GM21717 (cell line): ENCODE measurements around the gene WDFY3.
"Not testable (repeated sequence)": the region's sequence is repeated elsewhere in the genome, so short reads cannot be mapped to it uniquely, and the experiment has no call there.

ENCODE experiments used
- ATAC-seq: cut with Tn5 transposase; IDR thresholded peaks from one replicate; pipeline ENCODE4 v1.9.1; 2021; ENCODE audit warnings: mild to moderate bottlenecking, moderate library complexity; ENCODE audit not compliant: unreplicated experiment

WDFY3 gene

DNA sequence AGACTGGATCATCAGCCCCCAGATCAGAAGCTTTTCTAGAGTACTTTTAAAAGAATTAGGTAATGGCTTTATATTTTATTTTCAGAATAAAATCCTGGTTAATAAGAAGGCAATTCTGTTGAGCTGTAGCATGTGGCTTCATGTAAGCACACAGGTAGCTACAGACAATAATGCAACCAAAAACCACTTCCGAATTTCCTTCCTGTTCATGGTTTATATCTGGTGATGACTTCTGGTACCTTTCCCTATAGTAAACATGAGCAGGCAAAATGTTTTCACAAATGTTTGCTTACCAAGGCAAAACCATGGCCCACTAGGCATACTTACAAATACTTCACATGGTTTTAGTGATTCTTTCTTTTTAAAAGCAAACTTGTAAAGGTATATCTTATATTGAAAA lies 239.0 kb downstream of the WDFY3 start:
- no peak for ATAC-seq

DNA sequence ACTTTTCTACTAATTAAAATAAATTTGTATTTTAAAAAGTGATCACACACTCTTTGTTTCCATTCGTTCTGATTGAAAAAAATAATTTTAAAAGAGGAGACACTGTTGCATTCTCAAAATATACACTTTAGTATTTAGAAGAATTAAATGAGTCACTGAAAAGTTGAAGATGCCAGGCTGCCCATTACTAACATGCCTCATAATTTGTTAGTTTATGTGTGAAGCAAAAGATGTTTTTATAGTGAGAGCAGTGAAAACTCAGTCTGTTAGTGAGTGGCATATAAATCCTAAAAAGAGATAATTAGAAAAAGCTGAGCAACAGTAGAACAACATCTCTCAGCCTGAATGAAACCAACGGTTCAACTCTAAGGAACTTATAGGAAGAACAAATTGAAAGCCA lies 240.1 kb downstream of the WDFY3 start:
- no peak for ATAC-seq

DNA sequence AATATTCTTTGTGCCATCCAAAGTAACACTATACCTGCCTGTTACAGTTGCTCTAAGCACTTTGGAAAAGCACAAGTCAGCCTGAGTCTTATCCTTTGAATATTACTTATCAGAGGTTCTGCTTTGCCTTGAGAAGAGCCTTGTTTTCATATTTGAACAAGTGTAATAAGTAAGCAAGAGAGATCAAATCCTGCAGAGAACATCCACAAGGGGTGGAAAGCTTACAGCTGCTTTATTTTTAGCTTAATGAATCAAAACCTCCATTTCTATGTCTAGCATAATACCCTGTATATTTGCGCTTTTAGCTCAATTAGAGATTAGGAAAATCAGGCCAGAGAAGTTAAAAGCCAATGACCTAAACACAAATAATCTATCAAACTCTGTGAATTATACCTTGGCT lies 243.8 kb downstream of the WDFY3 start:
- no peak for ATAC-seq

DNA sequence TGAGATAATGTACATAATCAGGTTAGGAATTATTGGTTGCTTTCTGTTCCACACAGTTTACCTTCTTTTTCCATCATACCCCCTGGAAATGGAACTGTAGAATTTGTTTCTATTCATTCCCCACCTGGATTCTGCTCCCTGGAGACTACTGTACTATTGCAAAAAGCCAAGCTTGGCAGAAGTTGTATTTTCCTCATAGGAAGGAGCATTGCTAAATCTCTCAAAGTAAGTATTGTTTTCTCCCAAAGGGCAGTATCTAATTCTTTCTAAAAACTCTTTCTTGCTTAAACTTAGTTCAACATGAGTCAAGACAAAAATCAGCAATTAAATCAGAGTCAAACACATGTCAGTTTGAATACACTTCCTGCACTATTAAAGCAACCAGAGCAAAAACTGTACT lies 247.4 kb downstream of the WDFY3 start:
- ATAC-seq: no peak

DNA sequence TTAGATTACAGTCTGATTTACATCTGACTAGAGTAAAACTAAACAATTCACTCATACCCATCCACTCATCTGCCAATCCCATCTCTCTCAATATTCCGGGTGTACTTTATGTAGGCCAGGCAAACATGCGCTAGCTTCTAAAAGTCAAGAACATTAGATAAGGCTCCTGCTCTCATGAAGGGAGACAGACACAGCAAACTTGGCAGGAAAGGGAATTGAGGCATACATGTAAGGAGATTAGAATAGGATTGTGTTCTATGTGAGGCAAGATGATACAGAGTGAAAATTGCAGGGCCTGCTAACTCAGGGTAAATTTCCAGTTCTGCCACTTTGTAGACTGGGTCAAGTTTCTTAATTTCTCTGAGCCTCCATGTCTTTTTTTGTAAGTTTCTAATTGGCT lies 247.8 kb downstream of the WDFY3 start:
- no peak for ATAC-seq

DNA sequence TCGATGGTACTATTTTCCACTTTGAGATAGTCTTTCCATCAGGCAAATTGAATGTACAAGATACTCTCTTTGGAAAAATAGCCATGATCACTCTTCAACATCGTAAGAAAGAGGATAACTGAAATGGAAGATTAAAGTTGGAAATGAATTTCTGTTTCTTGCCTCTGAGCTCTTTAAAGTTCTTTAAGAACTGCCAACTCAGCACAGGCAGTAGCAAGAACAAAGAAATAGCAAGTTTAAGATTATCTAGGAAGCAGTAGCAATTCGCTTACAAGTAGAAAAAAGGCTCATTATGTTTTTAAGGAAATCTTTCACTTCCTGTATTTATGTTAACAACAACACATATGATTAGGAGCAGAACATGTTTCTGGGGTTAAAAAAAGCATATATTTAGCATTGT lies 255.9 kb downstream of the WDFY3 start:
- ATAC-seq: no peak

DNA sequence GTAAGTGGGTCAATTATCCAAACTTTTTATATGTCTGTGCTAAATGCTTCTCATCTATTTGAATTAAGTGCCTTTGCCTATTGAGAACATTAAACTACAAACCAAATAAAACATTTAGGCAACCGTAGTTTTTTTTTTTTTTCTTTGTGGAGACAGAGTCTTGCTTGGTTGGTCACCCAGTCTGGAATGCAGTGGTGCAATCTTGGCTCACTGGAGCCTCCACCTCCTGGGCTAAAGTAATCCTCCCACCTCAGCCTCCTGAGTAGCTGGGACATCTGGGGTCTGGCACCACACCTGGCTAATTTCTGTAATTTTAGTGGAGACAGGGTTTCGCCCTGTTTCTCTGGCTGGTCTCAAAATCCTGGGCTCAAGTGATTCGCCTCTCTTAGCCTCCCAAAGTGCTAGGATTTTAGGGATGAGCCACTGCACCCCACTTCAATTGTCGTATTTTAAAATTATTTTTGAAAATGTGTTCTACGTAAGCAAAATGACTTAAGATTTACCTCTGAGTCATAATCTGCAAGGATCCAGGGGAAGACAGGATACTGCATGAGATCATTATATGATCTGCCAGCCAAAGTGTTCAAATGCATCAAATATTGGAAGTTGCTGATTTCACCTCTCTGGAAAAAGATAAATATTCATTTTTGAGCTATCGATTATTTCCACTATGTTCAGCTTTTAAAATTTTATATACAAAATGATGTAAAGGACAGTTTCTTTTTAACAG lies 257.9 kb downstream of the WDFY3 start:
- ATAC-seq: no peak

DNA sequence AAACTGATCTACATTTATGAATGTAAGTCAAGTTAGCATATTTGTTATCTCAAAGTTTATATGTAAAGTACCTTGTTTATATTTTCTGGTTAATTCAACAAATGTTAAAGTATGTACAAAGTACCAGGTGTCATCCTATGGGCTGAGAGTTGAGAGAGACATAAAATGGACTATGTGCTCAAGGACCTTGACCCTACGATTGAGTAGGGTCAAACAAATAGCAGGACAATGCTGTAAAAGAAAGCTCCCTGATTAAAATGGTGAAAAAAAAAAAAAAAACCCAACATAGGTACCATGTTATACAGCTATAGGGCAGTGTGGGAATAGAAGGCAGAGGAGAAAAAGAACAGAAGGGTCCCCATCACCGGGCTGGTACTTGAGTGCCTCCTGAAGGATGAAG lies 260.2 kb downstream of the WDFY3 start:
- ATAC-seq: no peak

DNA sequence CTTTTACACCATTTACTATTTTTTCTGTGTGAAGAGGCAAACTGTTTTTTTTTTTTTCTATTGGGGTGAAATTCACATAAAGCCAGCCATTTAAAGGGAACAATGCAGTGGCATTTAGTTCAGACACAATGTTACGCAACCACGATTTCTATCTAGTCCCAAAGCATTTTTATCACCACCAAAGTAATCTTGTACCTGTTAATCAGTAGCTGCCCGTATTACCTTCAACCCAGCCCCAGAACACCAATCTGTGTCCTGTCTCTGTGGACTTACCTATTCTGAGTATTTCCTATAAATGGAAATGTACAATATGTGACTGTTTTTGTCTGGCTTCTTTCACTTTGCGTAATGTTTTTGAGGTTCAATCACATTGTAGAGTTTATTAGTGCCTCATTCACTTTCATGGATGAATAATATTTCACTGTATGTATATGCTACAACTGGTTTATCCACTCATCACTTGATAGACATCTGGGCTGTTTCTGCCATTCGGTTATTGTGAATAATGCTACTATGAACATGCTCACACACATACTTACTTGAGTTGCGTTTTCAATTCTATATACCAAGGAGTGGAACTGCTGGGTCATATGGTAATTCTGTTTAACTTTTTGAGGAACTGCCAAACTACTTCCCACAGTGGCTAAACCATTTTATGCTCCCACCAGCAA lies 267.4 kb downstream of the WDFY3 start:
- ATAC-seq: no peak

DNA sequence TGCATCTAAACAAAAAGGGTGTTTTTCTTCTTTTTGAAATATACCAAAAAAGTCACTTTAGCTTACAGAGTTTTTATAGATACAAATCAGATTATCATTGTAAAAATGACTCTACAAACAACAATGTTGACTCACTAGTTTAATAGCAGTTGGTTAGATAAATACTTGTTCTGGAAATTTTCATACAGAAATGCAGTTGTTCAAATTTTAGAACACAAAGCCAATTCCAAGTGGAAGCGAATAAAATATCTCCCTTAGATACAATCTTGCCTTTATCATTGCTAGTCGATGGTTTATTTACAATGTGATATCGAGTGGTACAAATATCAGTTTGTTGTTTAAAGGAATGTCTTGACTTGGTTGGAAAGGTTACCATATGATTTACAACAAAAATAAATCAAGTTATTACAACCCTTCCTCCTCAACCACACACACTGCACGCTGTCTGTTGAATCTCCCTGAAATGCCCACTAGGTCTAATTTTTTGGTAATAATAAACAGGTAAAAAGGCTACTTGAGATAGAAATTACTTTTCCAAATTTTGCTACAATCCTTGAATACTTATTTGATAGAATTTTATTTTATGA lies 268.8 kb downstream of the WDFY3 start:
- ATAC-seq: no peak

DNA sequence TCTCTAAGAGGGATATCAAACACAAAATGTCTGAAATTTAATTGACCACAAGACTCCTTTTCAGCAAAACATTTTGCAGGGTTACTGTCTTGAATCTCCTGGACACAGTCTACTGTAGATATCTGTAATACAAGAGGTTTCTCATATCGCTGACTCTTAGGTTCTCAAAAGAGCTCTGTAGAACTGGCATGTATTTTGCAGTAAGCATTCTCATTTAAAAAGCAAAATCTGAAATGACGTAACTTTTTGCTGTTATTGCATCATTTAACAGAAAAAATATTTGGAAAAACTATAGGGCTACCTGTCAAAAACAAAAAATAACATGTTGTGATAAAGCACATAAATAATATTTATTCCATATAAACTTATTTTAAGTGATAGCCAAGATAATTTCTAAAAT lies 269.3 kb downstream of the WDFY3 start:
- no peak for ATAC-seq

DNA sequence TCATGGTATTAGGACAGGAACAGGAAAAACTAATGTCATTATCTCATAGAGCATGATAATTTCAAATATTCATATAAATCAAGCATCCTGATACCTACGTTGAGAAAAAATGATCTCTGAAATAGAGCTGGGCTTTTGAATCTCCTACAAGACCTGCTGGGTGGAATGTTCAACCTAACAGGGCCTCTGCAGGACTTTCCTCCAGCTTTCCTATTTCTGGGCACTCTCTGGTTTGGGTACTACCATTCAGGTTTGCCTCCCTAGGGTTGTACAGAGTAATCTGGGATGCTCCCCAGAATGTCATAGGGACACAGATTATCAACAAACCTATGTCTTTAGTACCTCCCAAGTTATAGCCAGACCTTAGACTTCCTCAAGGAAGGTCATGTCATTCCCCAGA lies 274.7 kb downstream of the WDFY3 start:
- no peak for ATAC-seq

DNA sequence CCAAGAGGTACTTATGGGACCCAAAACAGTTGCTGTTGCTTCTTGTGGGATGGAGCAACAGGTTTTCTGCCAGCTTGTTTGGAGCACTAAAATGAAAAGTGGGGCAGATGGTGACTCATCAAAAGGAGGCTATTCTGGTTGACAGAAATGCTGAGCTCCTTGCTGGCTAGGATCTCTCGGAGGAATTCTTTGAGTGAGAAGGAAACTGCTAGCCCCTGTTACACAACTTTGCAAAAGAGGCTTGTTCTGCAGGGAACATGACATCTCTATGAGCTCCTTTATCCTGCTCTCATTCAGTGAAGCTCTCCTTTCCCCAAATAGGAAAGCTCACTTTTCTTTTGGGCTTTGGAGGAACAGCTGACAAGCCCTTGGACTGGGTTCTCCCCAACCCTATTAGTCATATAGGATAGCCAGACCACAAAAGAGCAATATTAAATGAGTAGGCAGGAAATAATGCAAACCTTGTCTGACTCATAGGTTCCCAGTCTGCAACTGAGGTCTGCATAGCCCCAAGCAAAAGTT lies 275.3 kb downstream of the WDFY3 start:
- no peak for ATAC-seq

DNA sequence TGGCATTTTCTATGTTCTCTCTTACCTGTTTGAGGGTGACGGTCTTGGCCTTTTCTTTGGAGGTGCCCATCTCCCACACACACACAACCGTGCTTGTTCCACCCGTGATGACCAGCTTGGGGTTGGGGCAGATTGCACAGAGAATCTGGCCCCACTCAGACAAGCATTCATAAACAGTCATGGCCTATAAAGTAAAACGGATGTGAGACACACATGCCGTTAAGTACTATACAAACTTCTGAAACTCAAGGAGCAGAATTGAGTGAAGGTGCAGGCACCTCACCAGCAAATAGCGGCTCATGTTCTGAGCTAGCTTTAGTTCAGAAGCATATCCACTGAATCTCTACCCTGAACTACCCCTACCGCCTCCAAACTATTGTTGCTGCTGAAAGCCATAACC lies 276.0 kb downstream of the WDFY3 start:
- ATAC-seq: no peak

DNA sequence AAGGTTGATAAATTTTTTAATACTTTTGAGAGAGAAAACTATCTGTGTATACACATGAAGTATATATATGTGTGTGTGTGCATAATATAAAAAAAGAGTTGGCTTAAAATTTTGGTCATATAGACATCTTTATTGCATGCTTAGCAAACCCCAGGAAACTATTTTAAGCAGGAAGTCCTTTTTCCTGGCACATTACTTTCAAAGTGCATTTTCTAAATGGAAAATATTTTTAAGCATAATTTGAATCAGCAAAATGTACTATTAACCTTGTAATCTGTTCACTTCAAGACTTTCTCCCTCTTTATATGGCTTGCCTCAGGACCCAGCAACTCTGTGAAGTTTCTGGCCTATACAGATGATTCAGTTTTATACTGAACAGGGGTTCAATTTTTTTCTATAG lies 277.3 kb downstream of the WDFY3 start:
- no peak for ATAC-seq

DNA sequence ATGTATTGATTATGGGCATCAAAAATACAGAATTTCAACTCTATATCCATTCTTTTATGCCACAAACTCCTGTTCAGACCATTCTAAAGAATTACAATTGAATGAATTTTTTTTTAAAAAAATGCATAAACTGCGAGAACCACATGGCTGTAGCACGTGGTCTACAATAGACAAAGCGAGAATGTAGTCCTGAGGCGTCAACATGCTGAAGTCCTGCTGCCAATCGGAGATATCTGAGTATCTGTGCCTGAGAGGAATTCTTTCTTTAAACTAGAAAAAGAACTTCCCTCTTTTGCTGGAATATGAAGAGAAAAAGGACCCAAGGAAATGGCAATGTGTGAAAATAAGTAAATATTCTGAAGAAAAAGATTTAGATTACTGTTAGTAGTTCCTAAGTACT lies 277.9 kb downstream of the WDFY3 start:
- ATAC-seq: no peak

DNA sequence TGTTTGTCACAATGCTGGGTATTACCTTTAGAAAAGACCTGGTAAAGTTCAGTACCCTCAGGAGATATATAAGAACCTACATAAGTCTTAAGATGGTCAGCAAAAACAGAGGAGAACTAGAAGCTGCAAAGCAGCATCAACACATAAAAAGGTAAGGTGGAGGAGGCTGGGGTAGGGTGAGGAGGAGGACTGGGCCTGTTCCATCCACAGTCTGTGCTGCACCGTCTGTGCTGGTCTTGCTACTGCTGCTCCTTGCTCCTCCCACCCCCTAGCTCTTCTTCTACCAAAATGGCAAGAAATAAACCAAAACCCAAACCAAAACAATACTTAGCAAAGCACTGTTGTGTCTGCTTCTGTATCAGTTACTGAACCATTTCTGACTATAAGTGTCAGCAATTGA lies 281.4 kb downstream of the WDFY3 start:
- no peak for ATAC-seq

DNA sequence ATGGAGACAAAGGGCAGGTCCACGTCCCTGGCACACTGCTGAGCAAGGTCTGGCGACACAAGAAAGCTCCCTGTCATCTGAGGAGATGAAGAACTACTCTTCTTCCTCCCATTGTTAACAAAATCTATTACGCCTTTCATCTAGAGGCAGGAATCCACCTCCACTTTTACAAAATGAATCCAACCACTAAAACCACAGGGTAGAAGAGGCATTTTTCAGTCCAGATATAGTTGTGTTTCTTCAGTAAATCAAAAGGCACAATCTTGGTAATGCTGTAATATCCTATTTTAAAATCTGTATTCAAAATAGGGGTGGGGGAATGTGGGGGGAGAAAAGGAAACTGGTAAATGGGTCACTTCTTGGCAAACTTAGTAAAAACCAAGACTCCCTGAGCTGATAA lies 282.1 kb downstream of the WDFY3 start:
- no peak for ATAC-seq

DNA sequence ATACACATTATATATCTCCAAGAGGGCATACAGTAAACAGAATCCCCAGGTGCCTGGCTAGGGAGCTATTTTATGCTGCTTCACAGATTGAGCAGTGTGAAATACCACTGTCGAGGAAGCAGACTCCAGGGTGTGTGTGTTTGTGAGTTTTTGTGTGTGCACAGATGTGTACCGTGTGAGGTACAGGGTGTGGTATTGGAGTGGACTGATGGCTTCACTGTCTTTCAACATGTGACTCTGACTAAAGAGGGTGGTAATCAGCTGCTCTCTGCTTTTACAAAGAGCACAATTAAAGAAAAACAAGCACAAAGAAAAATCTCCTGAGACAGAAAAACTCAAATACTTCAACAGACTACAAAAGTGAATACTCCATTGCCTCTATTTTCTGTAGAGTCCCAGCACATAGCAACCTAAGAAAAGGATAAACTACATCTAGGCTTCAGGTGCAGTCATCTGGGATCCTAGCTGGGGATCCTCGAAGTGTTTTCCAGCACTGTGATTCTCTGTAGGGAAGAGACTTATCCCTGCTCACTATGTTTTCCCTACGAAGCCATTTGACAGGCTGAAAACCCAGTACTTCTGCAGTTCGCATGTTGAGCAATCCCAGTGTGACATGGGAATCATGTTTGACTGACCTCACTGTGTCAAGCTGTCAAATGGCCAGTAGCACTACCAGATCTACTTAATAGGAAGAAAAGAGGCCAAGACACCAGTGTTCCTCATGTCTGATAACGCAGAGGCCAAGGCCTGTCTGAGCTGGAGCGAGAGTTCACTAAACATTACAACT lies 283.2 kb downstream of the WDFY3 start:
- no peak for ATAC-seq

DNA sequence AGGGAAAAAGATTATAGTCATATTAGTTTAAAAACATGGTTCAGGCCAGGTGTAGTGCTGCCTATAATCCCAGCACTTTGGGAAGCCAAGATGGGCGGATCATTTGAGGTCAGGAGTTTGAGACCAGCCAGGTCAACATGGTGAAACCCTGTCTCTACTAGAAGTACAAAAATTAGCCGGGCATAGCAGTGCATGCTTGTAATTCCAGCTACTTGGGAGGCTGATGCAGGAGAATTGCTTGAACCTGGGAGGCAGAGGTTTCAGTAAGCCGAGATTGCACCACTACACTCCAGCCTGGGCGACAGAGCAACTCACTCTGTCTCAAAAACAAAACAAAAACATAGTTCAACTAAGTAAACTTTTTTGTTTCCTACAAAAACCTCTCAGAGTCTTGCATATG lies 283.8 kb downstream of the WDFY3 start:
- ATAC-seq: not testable (repeated sequence)

DNA sequence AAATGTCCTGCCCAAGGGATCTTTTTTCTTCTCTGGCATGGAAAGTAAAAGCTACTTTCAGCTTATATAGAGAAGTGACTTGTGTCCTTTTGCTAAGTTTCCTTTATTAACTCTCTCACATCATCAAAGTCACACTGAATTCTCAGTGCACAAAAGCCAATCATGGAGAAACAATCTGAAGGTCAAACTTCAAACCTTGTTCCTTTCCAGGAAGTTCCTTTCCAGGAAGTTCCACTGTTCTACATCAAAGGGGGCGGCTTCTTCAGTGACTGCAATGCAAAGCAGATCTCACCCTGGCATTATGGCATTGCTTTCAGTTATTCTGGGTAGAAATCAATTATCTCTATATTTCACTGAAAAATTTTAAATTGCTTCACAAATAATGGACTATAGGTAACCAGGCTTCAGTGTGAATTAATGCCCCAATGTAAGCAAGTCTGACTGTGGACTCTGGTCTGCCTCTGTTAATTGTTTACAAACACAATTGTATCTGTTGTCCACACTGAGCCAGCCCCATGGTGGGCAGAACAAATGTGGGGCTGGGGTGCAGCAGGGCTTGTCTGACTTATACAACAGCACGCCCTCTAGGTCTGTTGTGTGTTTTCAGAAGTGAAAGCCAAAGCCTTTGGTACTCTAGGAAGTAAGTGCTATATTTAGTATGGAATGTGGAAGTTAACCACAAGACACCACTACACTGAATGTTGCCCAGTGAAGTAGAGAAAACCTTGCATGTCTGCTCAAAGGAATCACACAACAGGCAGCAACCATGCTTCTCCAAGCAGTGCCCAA lies 284.8 kb downstream of the WDFY3 start:
- ATAC-seq: no peak
